SK-N-SH treated with all-trans-retinoic acid at 6 μM for 48 hours (cell line): ENCODE measurements around the gene ARHGDIB.

Source experiments
- ARNTL ChIP-seq: fragments of 450-650 bp; formaldehyde crosslinking; IDR thresholded peaks from 2 replicates; pipeline ENCODE4 v1.5.0; 2020; ENCODE audit warnings: low read depth, mild to moderate bottlenecking, moderate library complexity, borderline replicate concordance
- BACH2 ChIP-seq: fragments of 250-450 bp; sonication (Bioruptor Pico); IDR thresholded peaks from 2 replicates; pipeline ENCODE4 v1.9.0; 2021; ENCODE audit warnings: mild to moderate bottlenecking, borderline replicate concordance
- PPARA ChIP-seq: fragments of 250-450 bp; sonication (Bioruptor Pico); IDR thresholded peaks from 2 replicates; pipeline ENCODE4 v1.5.0; 2020; ENCODE audit warnings: mild to moderate bottlenecking, borderline replicate concordance
- RARB ChIP-seq: fragments of 250-450 bp; sonication (Bioruptor Pico); IDR thresholded peaks from 2 replicates; pipeline ENCODE4 v1.8.0; 2021; ENCODE audit warnings: mild to moderate bottlenecking, moderate library complexity

GRCh38 chr12:14936224-14936861, 25.1 kb downstream of the ARHGDIB start:
- TF ChIP-seq PPARA: no peak
- TF ChIP-seq RARB (CRISPR knock-in tag): no peak
- TF ChIP-seq BACH2 (CRISPR knock-in tag): no peak
- TF ChIP-seq ARNTL (CRISPR knock-in tag): no peak
